ENCODE measurements around the gene GRIA1.

GRIA1 gene

GRCh38 chr5:153748823-153749222, 258.4 kb downstream of the GRIA1 start:
- H3K4me3 ChIP-seq (ENCODE audit: low read length, poor library complexity, severe bottlenecking): no peak overlapping the region
- no peak overlapping the region for H3K4me2 ChIP-seq (ENCODE audit: low read depth, low read length, poor library complexity, severe bottlenecking)
- H3F3A ChIP-seq (ENCODE audit: low read depth): no peaks in the 10 kb centered on the region
- H2AFZ ChIP-seq (ENCODE audit: low read length): no peak overlapping the region
- H3K27me3 ChIP-seq (ENCODE audit: insufficient read depth, low read length, poor library complexity, severe bottlenecking): no peaks in the 10 kb centered on the region
- H3K4me1 ChIP-seq (ENCODE audit: insufficient read depth, low read length, poor library complexity, severe bottlenecking): no peaks in the 10 kb centered on the region
- no peaks in the 10 kb centered on the region for H3K9me2 ChIP-seq (replicated peaks; ENCODE audit: low read depth, low read length)
- no peak overlapping the region for H3K9ac ChIP-seq (ENCODE audit: low read depth, low read length, poor library complexity, severe bottlenecking)
- no peaks in the 10 kb centered on the region for H3K9me3 ChIP-seq (ENCODE audit: insufficient read depth, low read depth, low read length)
- H3K36me3 ChIP-seq (ENCODE audit: insufficient read depth, low read length): no peaks in the 10 kb centered on the region
- no peak for TF ChIP-seq CTCF (conservative IDR thresholded peaks at IDR 0.05; ENCODE audit: low read length)
- no peaks in the 10 kb centered on the region for H4K20me1 ChIP-seq (ENCODE audit: insufficient read depth, low read length, poor library complexity, severe bottlenecking)
- no peaks in the 10 kb centered on the region for H3K79me2 ChIP-seq (ENCODE audit: insufficient read depth, low read length)

GRCh38 chr5:153749960-153750359, 259.5 kb downstream of the GRIA1 start:
- H3K79me2 ChIP-seq (ENCODE audit: insufficient read depth, low read length): no peaks in the 10 kb centered on the region
- no peaks in the 10 kb centered on the region for H3K9me3 ChIP-seq (ENCODE audit: insufficient read depth, low read depth, low read length)
- no peaks in the 10 kb centered on the region for H3K4me1 ChIP-seq (ENCODE audit: insufficient read depth, low read length, poor library complexity, severe bottlenecking)
- no peaks in the 10 kb centered on the region for H3F3A ChIP-seq (ENCODE audit: low read depth)
- TF ChIP-seq CTCF (conservative IDR thresholded peaks at IDR 0.05; ENCODE audit: low read length): no peak
- no peak for TF ChIP-seq EZH2phosphoT487 (IDR thresholded peaks at IDR 0.05; ENCODE audit: borderline replicate concordance)
- no peak overlapping the region for H3K4me2 ChIP-seq (ENCODE audit: low read depth, low read length, poor library complexity, severe bottlenecking)
- no peaks in the 10 kb centered on the region for H3K36me3 ChIP-seq (ENCODE audit: insufficient read depth, low read length)
- H3K9me2 ChIP-seq (replicated peaks; ENCODE audit: low read depth, low read length): no peaks in the 10 kb centered on the region
- no peak overlapping the region for H2AFZ ChIP-seq (ENCODE audit: low read length)
- no peaks in the 10 kb centered on the region for H3K27me3 ChIP-seq (ENCODE audit: insufficient read depth, low read length, poor library complexity, severe bottlenecking)
- H4K20me1 ChIP-seq (ENCODE audit: insufficient read depth, low read length, poor library complexity, severe bottlenecking): no peaks in the 10 kb centered on the region
- H3K9ac ChIP-seq (ENCODE audit: low read depth, low read length, poor library complexity, severe bottlenecking): no peak overlapping the region
- no peak overlapping the region for H3K4me3 ChIP-seq (ENCODE audit: low read length, poor library complexity, severe bottlenecking)

- Histone ChIP-seq H3K4me1 (ENCODE audit: insufficient read depth, low read length, poor library complexity, severe bottlenecking) (no peaks in the 10 kb centered on the region), H2AFZ (ENCODE audit: low read length) (no peak overlapping the region), H3K4me3 (ENCODE audit: low read length, poor library complexity, severe bottlenecking) (no peak overlapping the region), H3K79me2 (ENCODE audit: insufficient read depth, low read length) (no peaks in the 10 kb centered on the region), H3F3A (ENCODE audit: low read depth) (no peaks in the 10 kb centered on the region), H3K9me2 (replicated peaks; ENCODE audit: low read depth, low read length) (no peaks in the 10 kb centered on the region), H3K27me3 (ENCODE audit: insufficient read depth, low read length, poor library complexity, severe bottlenecking) (no peaks in the 10 kb centered on the region), H3K9ac (ENCODE audit: low read depth, low read length, poor library complexity, severe bottlenecking) (no peak overlapping the region), H4K20me1 (ENCODE audit: insufficient read depth, low read length, poor library complexity, severe bottlenecking) (no peaks in the 10 kb centered on the region), H3K4me2 (ENCODE audit: low read depth, low read length, poor library complexity, severe bottlenecking) (no peak overlapping the region), H3K36me3 (ENCODE audit: insufficient read depth, low read length) (no peaks in the 10 kb centered on the region), H3K9me3 (ENCODE audit: insufficient read depth, low read depth, low read length) (no peaks in the 10 kb centered on the region)
- no peak for TF ChIP-seq CTCF (conservative IDR thresholded peaks at IDR 0.05; ENCODE audit: low read length)
These were observed 260.8 kb downstream of the GRIA1 start for GRCh38 chr5:153751251-153751650.

All from Loucy (cell line).